ENCODE results near the gene CPSF4.
A peak's percentile ranks its signal among the peaks of the same experiment; 100 is the strongest.
"Not testable (repeated sequence)": the region's sequence is repeated elsewhere in the genome, so short reads cannot be mapped to it uniquely, and the experiment has no call there.

CPSF4 gene

GRCh38 chr7:99408379-99409191 lies 30.2 kb upstream of the CPSF4 start, which contains the start of the genes BUD31 and PDAP1:
BUD31 (plus strand) TSS chr7:99408969; CDS start chr7:99411093, 2,124 bp downstream.
PDAP1 (minus strand) TSS chr7:99408597; CDS start chr7:99408548, 49 bp downstream.
- DNase-seq (ENCODE audit: low read depth in 2 of 2) = peak; percentile 88 to 91

GRCh38 chr7:99409192-99409572 lies 29.6 kb upstream of the CPSF4 start:
- no peak for DNase-seq (ENCODE audit: low read depth in 2 of 2)

GRCh38 chr7:99409806-99410205 lies 28.9 kb upstream of the CPSF4 start:
- DNase-seq (ENCODE audit: low read depth in 2 of 2) = no peak

- DNase-seq (ENCODE audit: low read depth in 2 of 2) = no peak
These were observed 28.1 kb upstream of the CPSF4 start for GRCh38 chr7:99410635-99411034.

GRCh38 chr7:99415513-99416127 lies 23.1 kb upstream of the CPSF4 start:
- DNase-seq (ENCODE audit: low read depth in 2 of 2) = not testable (repeated sequence)

- no peak for DNase-seq (ENCODE audit: low read depth in 2 of 2)
These were observed 20.5 kb upstream of the CPSF4 start for GRCh38 chr7:99418260-99418659.

GRCh38 chr7:99419323-99420021 lies 19.3 kb upstream of the CPSF4 start:
- no peak for DNase-seq (ENCODE audit: low read depth in 2 of 2)

- DNase-seq (ENCODE audit: low read depth in 2 of 2) = no peak
These were observed 18.5 kb upstream of the CPSF4 start for GRCh38 chr7:99420213-99420612.

- DNase-seq (ENCODE audit: low read depth in 2 of 2) = no peak
These were observed 17.8 kb upstream of the CPSF4 start for GRCh38 chr7:99420986-99421385.

- DNase-seq (ENCODE audit: low read depth in 2 of 2) = no peak
These were observed 16.6 kb upstream of the CPSF4 start for GRCh38 chr7:99422186-99422585.

- DNase-seq (ENCODE audit: low read depth in 2 of 2) = no peak
These were observed 16.1 kb upstream of the CPSF4 start for GRCh38 chr7:99422625-99423024.

- no peak for DNase-seq (ENCODE audit: low read depth in 2 of 2)
These were observed 13.6 kb upstream of the CPSF4 start for GRCh38 chr7:99424932-99425730.

- DNase-seq (ENCODE audit: low read depth in 2 of 2) = no peak
These were observed 9.7 kb upstream of the CPSF4 start for GRCh38 chr7:99428972-99429566.

GRCh38 chr7:99429756-99430155 lies 9.0 kb upstream of the CPSF4 start:
- no peak for DNase-seq (ENCODE audit: low read depth in 2 of 2)

GRCh38 chr7:99431756-99432540 lies 6.8 kb upstream of the CPSF4 start:
- DNase-seq (ENCODE audit: low read depth in 2 of 2) = not testable (repeated sequence)

- no peak for DNase-seq (ENCODE audit: low read depth in 2 of 2)
These were observed 5.6 kb upstream of the CPSF4 start for GRCh38 chr7:99433158-99433557.

- DNase-seq (ENCODE audit: low read depth in 2 of 2) = no peak
These were observed 684 bp upstream of the CPSF4 start for GRCh38 chr7:99437946-99438572.

- DNase-seq (ENCODE audit: low read depth in 2 of 2) = no peak
These were observed 1.5 kb downstream of the CPSF4 start for GRCh38 chr7:99440195-99440594.

- no peak for DNase-seq (ENCODE audit: low read depth in 2 of 2)
These were observed 7.4 kb downstream of the CPSF4 start for GRCh38 chr7:99446096-99446495.

GRCh38 chr7:99447943-99448342 lies 9.2 kb downstream of the CPSF4 start:
- DNase-seq (ENCODE audit: low read depth in 2 of 2) = no peak

All from stimulated activated CD8-positive, alpha-beta memory T cell treated with anti-CD3 and anti-CD28 coated beads, Interleukin-2, amount 100 ng/mL, for 1 hour (primary cell).